Measurements from ENCODE around the gene MAN2B2.

MAN2B2 gene

GRCh38 chr4:6546681-6547447 is 28.1 kb upstream of the MAN2B2 start:
- peak; percentile 35 for DNase-seq

GRCh38 chr4:6548201-6548881 is 26.6 kb upstream of the MAN2B2 start:
- no peak for DNase-seq

- DNase-seq, result no peak
Measured at GRCh38 chr4:6548882-6549230, 26.1 kb upstream of the MAN2B2 start.

GRCh38 chr4:6549445-6549844 is 25.5 kb upstream of the MAN2B2 start:
- no peak for DNase-seq

- DNase-seq, result no peak
Measured at GRCh38 chr4:6549890-6550620, 24.9 kb upstream of the MAN2B2 start.

- no peak for DNase-seq
Measured at GRCh38 chr4:6550821-6551220, 24.2 kb upstream of the MAN2B2 start.

GRCh38 chr4:6551660-6552059 is 23.3 kb upstream of the MAN2B2 start:
- DNase-seq, result no peak

GRCh38 chr4:6555519-6555918 is 19.5 kb upstream of the MAN2B2 start:
- no peak for DNase-seq

- DNase-seq, result no peak
Measured at GRCh38 chr4:6556263-6556662, 18.7 kb upstream of the MAN2B2 start.

- DNase-seq, result no peak
Measured at GRCh38 chr4:6557185-6557584, 17.8 kb upstream of the MAN2B2 start.

- no peak for DNase-seq
Measured at GRCh38 chr4:6557856-6558255, 17.1 kb upstream of the MAN2B2 start.

- no peak for DNase-seq
Measured at GRCh38 chr4:6560416-6561172, 14.4 kb upstream of the MAN2B2 start.

- DNase-seq, result no peak
Measured at GRCh38 chr4:6561173-6561516, 13.8 kb upstream of the MAN2B2 start.

GRCh38 chr4:6561706-6562371 is 13.2 kb upstream of the MAN2B2 start:
- DNase-seq, result no peak

- DNase-seq, result no peak
Measured at GRCh38 chr4:6562931-6563901, 11.8 kb upstream of the MAN2B2 start.

GRCh38 chr4:6563935-6564645 is 10.9 kb upstream of the MAN2B2 start:
- DNase-seq, result no peak

- DNase-seq, result no peak
Measured at GRCh38 chr4:6565691-6566390, 9.1 kb upstream of the MAN2B2 start.

GRCh38 chr4:6566391-6567190 is 8.4 kb upstream of the MAN2B2 start:
- DNase-seq, result no peak

- DNase-seq, result no peak
Measured at GRCh38 chr4:6567218-6567617, 7.8 kb upstream of the MAN2B2 start.

Data from stimulated activated CD4-positive, alpha-beta T cell treated with anti-CD3 and anti-CD28 coated beads, Interleukin-1b, Interleukin-23, amount 100 ng/mL, for 48 hours (primary cell).